ENCODE results near the gene SMS.
A peak's percentile ranks its signal among the peaks of the same experiment; 100 is the strongest.
"Not testable (repeated sequence)": the region's sequence is repeated elsewhere in the genome, so short reads cannot be mapped to it uniquely, and the experiment has no call there.

SMS gene

DNA sequence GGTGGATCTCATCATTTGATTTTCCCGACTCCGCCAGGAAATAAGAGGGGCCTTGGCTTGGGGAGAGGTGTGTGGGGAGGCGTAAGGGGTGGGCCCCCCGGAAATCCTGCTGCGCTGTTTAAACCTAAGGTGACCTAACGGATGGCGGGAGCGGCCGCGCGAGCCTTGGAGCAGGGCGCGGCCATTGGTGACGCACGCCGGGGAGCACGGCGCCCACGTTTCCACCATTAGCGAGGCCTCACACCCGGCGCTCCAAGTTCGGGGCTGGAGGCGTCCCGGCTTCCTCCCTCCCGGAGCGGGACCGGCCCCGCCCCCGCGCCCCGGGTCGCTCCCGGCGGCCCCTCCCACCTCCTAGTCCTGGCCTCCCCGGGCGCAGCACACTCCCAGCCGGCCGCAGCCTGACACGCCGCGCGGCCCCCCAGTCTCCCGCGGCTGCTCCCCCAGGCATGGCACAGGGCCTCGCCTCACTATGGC, at the start of gene SMS:
Gene SMS (plus strand): TSS at position 354 of the 474 bp plus-strand sequence. CDS start 116 bp downstream, at position 470.
- peak; percentile 82 for DNase-seq

DNA sequence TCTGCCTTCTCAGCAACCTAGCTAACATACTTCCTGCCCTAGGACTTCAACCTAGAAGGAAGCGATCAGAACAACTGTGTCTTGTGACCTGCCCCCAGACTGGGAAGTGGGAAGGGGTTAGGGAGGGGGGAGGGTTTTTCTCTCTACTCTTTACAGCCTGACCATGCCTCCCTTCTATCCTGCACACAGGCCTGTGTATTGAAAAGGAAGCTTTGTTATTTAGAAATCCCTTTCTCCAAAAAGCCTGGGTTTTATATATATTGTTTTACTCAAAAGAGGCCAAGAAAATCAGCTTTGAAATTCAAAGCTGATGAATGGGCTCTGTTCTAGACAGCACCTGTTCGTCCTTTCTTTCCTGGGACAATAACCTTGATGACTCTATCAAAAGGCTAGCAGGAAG, 35.2 kb upstream of the SMS start:
- DNase-seq: no peak

GRCh38 chrX:21905953-21906352, 34.6 kb upstream of the SMS start:
- DNase-seq: no peak

- DNase-seq: no peak
Observed at GRCh38 chrX:21907260-21907659, 33.2 kb upstream of the SMS start.

DNA sequence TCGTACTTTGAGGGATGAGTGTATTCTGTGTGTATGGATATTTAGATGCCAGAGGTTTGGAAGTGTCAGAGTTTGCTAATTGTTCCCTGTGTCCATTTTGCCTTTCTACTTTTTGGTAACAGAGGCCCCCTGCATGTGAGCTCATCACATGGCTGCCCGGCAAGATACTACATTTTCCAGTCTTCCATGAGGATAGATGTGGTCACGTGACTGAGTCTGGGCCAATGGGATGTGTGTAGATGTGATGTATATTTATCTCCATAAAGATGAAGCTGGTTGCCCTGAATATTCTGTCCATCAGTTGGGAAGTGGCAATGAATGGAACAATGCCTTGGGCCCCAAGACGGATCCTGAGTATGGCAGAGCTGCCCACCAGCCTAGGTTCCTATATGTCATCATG, 29.0 kb upstream of the SMS start:
- no peak for DNase-seq

DNA sequence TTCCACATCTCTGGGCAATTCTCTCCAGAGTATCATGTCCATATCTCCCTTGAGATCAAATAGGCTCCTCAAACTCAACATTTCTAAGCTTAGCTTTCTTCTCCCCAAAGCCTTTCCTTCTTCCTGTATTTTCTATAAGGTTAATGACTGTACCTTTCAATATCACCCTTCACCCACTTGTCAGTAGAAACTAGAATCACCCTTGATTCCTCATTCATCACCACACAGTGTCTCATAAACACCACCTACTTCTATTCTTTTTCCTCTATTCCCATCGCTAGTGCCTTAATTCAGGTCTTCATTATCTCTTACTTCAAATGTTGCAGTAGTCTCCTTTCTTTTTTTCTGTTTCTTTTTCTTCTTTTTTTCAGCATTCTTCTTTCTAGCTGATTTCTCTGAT, 28.3 kb upstream of the SMS start:
- no peak for DNase-seq

DNA sequence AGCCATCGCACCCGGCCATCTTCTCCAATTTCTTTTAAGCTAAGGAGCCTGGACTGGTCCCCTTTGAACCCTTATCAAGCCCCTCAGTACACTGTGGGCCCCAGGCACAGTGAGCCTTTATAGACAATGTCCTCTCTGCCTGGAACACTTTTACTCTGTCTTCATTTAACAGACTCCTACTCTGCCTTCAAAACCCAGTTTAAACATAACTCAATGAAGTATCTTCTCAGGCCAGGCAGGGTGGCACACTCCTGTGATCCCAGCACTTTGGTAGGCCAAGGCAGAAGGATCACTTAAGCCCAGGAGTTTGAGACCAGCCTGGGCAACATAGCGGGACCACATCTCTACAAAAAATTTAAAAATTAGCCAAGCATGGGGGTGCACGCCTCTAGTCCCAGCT, 27.5 kb upstream of the SMS start:
- no peak for DNase-seq

- peak; percentile 67 for DNase-seq
Observed at GRCh38 chrX:21926116-21926515, 14.4 kb upstream of the SMS start.

- DNase-seq: peak; percentile 81
Observed at GRCh38 chrX:21926527-21927278, 13.8 kb upstream of the SMS start.

DNA sequence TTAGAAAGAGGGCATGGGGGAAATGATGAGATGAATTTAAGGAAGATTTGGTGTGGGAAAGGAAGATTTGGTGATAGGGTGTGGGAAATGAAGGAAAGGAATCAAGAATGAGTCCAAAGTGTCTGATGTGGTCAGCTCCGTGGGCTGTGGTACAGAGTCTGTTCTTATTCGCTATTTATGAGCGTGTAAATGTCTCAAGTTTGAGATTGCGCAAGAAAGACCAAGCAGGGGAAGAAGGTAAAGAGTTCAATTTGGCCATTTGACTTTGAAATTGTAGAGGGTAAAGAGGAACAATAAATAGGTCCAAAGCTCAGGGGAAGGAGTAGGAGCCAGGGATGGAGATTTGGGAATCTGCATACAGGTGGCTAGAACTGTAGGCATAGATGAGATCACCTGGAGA, 11.3 kb upstream of the SMS start:
- no peak for DNase-seq

DNA sequence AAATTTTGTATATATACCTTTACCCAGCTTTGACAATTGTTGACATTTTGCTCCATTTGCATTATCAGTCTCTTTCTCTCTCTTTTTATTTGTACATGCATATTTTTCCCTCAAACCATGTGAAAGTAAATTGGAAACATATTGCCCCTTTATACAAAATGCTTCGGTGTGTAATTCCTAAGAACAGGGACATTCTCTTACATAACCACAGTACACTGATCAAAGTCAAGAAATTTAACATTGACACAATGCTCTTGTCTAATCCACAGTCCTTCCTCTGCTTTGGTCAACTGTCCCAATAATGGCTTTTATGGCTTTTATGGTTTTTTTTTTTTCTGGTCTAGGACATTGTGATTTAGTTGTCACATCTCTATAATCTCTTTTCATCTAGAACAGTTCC, 9.5 kb upstream of the SMS start:
- no peak for DNase-seq

- peak; percentile 87 for DNase-seq
Observed at GRCh38 chrX:21932292-21933002, 8.1 kb upstream of the SMS start.

GRCh38 chrX:21933077-21933476, 7.4 kb upstream of the SMS start:
- no peak for DNase-seq

GRCh38 chrX:21934414-21934813, 6.1 kb upstream of the SMS start:
- no peak for DNase-seq

DNA sequence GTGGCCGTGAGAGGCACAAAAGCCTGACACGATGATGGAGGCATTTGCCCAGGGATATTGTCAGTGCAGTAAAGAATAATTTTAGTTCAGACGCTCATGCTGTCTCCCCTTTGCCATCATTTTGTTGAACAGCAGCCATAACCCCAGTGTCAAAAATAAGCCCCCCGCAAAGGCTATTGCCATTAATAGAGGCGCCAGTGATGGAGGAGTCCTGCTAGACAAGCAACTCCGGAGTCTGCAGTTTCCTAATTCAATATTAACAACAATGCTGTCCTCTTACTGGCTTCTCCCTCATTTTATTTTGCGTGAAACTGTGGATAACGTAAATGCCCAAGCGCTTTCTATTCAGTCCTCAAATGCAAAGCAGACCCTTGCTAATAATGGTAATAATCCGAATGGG, 603 bp upstream of the SMS start:
- no peak for DNase-seq

DNA sequence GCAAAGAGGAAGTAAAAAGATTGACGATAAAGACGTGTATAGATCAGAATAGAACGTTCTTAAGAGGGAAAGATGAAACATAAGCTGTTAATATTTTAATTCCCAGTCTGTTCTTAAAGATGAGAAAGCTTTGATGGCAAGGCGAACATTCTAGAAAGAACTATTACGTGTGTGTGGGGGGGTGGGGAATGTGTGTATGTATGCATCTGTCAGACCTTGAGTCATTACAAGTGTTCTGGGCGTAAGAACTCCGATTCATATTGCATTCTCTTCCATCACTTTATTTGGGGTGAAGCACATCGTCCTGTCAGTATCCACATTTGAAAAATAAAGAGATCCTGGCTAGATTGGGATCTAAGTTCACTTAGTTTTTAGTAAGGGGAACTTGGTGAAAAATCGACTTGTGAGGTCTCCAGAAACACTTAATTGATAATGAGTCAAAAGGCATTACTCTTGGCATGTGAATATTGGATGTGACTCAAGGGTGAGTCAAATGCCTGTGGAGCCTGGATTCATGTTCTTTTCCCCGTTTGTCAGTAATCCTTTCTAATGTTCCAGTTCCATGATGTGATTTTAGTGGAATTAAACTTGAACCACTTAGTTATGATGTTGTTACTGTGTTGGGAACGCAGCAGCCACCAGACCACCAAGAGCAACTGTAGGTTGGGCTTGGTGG, 3.1 kb downstream of the SMS start:
- DNase-seq: peak; percentile 44

DNA sequence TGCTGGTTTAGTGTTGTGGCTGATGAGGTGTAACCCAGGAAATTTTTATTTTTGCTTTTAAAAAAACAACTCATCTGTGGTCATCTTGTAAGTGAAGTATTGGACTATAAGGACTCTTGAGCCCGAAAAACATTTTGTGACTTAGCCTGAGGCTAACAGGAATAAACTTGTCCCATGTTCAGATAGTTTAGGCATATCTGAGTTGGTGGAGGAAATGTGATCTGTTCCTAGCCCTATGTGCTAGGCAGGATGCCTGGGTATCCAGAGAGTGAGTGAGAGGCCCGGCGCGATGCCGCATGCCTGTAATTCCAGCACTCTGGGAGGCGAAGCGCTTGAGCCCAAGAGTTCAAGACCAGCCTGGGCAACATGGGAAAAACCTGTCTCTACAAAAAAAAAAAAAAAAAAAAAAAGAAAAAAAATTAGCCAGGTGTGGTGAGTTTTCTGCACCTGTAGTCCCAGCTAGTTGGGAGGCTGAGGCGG, 3.7 kb downstream of the SMS start:
- no peak for DNase-seq

- no peak for DNase-seq
Observed at GRCh38 chrX:21946925-21947641, 6.6 kb downstream of the SMS start.

DNA sequence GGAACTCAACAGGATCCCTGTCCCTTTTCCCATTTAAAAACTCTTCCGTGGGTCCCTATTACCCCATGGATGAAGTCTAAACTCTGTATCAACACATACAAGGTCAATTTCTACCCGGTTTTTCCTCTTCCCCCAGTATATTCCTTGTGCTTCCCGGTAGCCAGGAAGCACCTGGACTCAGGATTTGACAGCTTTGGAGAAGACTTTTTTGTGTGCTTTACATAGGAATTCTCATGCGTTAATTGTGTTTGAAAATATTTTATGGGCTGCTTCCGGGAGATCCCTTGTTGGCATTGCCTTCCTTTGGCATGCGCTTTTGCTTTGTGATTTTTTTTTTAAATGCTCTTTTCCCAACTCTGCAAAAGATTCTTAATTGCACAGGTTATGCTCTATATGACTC, 7.2 kb downstream of the SMS start:
- no peak for DNase-seq

DNA sequence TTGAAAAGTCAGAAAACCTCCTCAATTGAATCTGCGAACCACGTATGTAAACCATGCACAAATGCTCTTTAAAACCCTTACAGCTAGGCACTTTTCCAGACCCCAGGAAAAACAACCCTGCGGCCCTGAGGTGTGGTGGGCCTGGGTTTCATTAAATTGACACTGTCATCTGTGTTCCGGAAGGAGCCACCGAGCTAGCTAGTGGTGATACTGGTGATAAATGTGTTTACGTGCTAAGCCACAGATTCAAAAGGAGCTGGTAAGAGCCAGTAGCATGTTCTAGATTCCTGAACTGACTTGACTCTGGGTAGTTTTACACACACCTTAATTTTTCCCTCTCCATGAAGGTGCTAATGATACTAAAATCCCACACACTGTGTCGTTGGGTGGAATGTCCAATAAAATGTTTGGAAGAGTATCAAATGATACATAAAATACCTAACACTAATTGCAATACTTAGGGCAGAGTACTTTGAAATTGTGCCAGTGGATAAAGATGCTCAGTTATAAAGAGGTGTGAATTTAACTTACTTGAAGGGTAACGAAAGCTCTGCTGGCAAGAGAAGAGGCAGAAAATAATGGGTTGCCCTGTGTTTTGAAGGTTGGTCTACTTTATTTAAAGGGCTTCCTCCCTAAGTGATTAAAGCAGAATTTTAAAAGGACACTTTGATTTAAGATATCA, 8.5 kb downstream of the SMS start:
- no peak for DNase-seq

DNA sequence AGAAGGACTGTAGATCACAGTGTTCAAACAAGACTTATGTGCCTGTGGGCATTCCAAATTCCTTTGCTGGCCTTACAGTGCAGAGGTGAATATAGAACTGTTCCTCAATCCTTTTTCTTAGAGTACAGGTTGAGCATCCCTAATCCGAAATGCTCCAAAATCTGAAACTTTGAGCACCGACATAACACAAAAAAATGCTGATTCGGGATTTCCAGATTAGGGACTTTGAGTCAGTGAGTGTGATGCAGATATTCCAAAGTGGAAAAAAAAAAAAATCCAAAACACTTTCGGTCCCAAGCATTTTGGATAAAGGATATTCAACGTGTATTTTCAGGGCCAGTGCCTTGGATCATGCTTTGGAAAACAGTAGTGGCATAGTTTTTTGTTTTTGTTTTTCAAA, 9.2 kb downstream of the SMS start:
- DNase-seq: no peak

DNA sequence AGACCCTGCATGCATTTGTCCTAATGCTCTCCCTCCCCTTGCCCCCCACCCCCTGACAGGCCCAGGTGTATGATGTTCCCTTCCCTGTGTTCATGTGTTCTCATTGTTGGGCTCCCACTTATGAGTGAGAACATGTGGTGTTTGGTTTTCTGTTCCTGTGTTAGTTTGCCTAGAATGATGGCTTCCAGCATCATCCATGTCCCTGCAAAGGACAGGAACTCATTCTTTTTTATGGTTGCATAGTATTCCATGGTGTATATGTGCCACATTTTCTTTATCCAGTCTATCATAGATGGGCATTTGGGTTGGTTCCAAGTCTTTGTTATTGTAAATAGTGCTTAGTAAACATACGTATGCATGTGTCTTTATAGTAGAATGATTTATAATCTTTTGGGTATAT, 10.0 kb downstream of the SMS start:
- DNase-seq: not testable (repeated sequence)
